Smooth muscle cell (in vitro differentiated cells): ENCODE results near the gene TMEM222. TPM values are rescaled to one million over a fixed set of nuclear protein-coding genes. Genes with fewer than 3 reads are reported as not detected.

ENCODE experiments used
- DNase-seq: peaks from one replicate; lab custom pipeline; 2025; ENCODE audit not compliant: unreplicated experiment; lab: John Stamatoyannopoulos, UW
- H2AFZ ChIP-seq: fragments of 200-600 bp; sonication (generic); 2 replicates; pipeline ENCODE4 v1.6.0; 2016; ENCODE audit warnings: antibody characterized with exemption, low read depth, mild to moderate bottlenecking
- H3F3A ChIP-seq: fragments of 200-600 bp; sonication (generic); 2 replicates; pipeline ENCODE4 v1.6.0; 2017; ENCODE audit warnings: antibody characterized with exemption, low read depth
- H3K27ac ChIP-seq: fragments of 200-600 bp; sonication (generic); 2 replicates; pipeline ENCODE4 v1.5.1; 2016; ENCODE audit warnings: low read depth, mild to moderate bottlenecking
- H3K27me3 ChIP-seq: fragments of 200-600 bp; sonication (generic); 2 replicates; pipeline ENCODE4 v1.6.1; 2016; ENCODE audit warnings: low read depth, mild to moderate bottlenecking
- H3K36me3 ChIP-seq: fragments of 200-600 bp; sonication (generic); 2 replicates; pipeline ENCODE4 v1.5.1; 2016; ENCODE audit warnings: low read depth
- H3K4me1 ChIP-seq: fragments of 200-600 bp; sonication (generic); 2 replicates; pipeline ENCODE4 v1.5.1; 2016; ENCODE audit warnings: low read depth
- H3K4me2 ChIP-seq: fragments of 200-600 bp; sonication (generic); 2 replicates; pipeline ENCODE4 v1.6.0; 2016; ENCODE audit warnings: mild to moderate bottlenecking
- H3K4me3 ChIP-seq: fragments of 200-600 bp; sonication (generic); 2 replicates; pipeline ENCODE4 v1.5.1; 2016; ENCODE audit warnings: mild to moderate bottlenecking
- H3K79me2 ChIP-seq: fragments of 200-600 bp; sonication (generic); 2 replicates; pipeline ENCODE4 v1.6.0; 2016; ENCODE audit warnings: low read depth, mild to moderate bottlenecking
- H3K9ac ChIP-seq: fragments of 200-600 bp; sonication (generic); 2 replicates; pipeline ENCODE4 v1.6.0; 2016; ENCODE audit warnings: low read depth
- H3K9me3 ChIP-seq: fragments of 200-600 bp; sonication (generic); replicated peaks from 2 replicates; pipeline ENCODE4 v1.5.1; 2016; ENCODE audit warnings: low read depth
- H4K20me1 ChIP-seq: fragments of 200-600 bp; sonication (generic); 2 replicates; pipeline ENCODE4 v1.6.0; 2016; ENCODE audit warnings: low read depth
- CTCF ChIP-seq: fragments of 200-600 bp; sonication (generic); IDR thresholded peaks from 2 replicates; pipeline ENCODE4 v1.5.1; 2017; ENCODE audit warnings: borderline replicate concordance, mild to moderate bottlenecking, antibody characterized with exemption; ENCODE audit not compliant: insufficient read depth, poor library complexity, severe bottlenecking
- WGBS: methylation state at CpG from one replicate; pipeline ENCODE4 v1.1.7; 2016; ENCODE audit warnings: low lambda C conversion rate; 5-methylcytosine and 5-hydroxymethylcytosine counted together
- polyA plus RNA-seq: library from polyadenylated mRNA; unstranded; fragments of >200 nt; fragmentation: Nextera tagmentation; extraction: Ambion mirVana; gene quantifications from 2 replicates; pipeline ENCODE4 v1.2.1, GENCODE V29; 2016
- total RNA-seq: library from RNA; depleted of rRNA; stranded (reverse); fragments of >200 nt; gene quantifications from 2 replicates; pipeline ENCODE4 v1.2.3, GENCODE V29; 2014

The TMEM222 gene
- total and polyA plus RNA-seq, 2 experiments from 2014 or later, result 28.0 to 49.3 TPM

GRCh38 chr1:27380224-27380623, 58.3 kb downstream of the TMEM222 start:
- DNase-seq, result no peak
- H3K4me2 ChIP-seq, result no peak overlapping the region
- 80% methylated on average over 4 of the region's 4 CpGs for WGBS

DNA sequence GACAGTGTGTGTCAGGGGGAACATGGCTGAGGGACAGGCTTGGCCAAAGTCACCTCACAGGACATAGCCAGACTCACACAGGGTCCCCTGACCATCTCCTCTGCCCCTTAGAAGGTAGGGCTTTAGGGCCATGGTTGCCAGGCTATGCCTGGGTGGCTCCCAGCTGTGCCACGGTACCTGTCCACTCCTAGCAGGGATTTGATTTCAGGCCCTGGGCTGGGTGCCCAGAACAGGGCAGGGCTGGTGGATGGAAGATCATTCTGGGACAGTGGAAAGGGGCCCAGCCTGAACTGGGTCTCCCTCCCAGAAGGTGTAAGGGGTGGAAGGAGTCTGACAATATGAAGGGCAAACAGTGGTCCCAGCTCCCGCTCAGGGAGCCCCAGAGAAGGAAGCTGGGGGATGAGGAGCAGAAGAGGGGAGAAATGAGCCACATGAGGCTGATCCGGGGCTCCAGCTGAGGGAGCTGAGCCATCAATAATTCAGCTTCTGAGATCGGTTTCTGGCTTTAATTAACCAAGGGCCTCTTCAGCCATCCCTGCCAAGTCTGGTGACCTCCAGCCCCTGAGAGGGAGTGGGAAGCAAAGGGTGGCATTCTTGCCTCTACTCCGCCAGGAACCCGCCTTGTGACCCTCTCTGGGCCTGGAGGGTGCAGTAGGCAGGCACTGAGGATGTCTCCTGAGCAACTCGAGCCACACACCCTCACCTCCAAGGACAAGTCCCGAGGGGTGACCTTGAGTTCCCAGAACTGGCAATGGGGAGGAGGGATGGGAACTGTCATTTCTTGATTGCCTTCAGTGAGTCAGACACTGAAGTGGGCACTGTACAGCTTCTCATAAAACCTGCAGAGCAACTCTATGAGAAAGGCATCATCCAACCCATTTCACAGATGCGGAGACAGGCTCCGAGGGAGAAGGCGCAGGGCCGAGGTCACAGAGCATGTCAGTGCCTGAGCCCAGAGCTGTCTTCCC, 59.1 kb downstream of the TMEM222 start:
- H3K36me3 ChIP-seq, result no peaks in the 10 kb centered on the region
- no peaks in the 10 kb centered on the region for H3K27me3 ChIP-seq
- H3K4me2 ChIP-seq, result no peak overlapping the region
- DNase-seq, result no peak
- no peaks in the 10 kb centered on the region for H3F3A ChIP-seq
- no peaks in the 10 kb centered on the region for H4K20me1 ChIP-seq
- H3K9me3 ChIP-seq, result no peaks in the 10 kb centered on the region
- no peak overlapping the region for H3K9ac ChIP-seq
- no peak overlapping the region for H3K4me3 ChIP-seq
- no peaks in the 10 kb centered on the region for H3K79me2 ChIP-seq
- H2AFZ ChIP-seq, result no peak overlapping the region
- H3K27ac ChIP-seq, result no peak overlapping the region
- TF ChIP-seq CTCF, result no peak
- H3K4me1 ChIP-seq, result no peaks in the 10 kb centered on the region
- 96% methylated on average over 12 of the region's 12 CpGs for WGBS

More at GRCh38 chr1:27380224-27380623, 58.3 kb downstream of the TMEM222 start:
- H3K36me3 ChIP-seq, result no peaks in the 10 kb centered on the region
- no peaks in the 10 kb centered on the region for H3K4me1 ChIP-seq
- TF ChIP-seq CTCF, result no peak
- no peak overlapping the region for H3K4me3 ChIP-seq
- H4K20me1 ChIP-seq, result no peaks in the 10 kb centered on the region
- H3K27ac ChIP-seq, result no peak overlapping the region
- no peaks in the 10 kb centered on the region for H3K79me2 ChIP-seq
- H3K27me3 ChIP-seq, result no peaks in the 10 kb centered on the region
- no peaks in the 10 kb centered on the region for H3F3A ChIP-seq
- H3K9me3 ChIP-seq, result no peaks in the 10 kb centered on the region
- no peak overlapping the region for H2AFZ ChIP-seq
- no peak overlapping the region for H3K9ac ChIP-seq

GRCh38 chr1:27381969-27382762, 60.2 kb downstream of the TMEM222 start:
- no peak overlapping the region for H3K4me3 ChIP-seq
- H3K9ac ChIP-seq, result no peak overlapping the region
- no peaks in the 10 kb centered on the region for H3K9me3 ChIP-seq
- 83% methylated on average over 14 of the region's 18 CpGs for WGBS
- H4K20me1 ChIP-seq, result no peaks in the 10 kb centered on the region
- no peaks in the 10 kb centered on the region for H3K27me3 ChIP-seq
- H3K36me3 ChIP-seq, result no peaks in the 10 kb centered on the region
- H3K27ac ChIP-seq, result no peak overlapping the region
- DNase-seq, result no peak
- no peak for TF ChIP-seq CTCF
- no peak overlapping the region for H2AFZ ChIP-seq
- no peaks in the 10 kb centered on the region for H3K4me1 ChIP-seq
- H3K4me2 ChIP-seq, result no peak overlapping the region
- H3K79me2 ChIP-seq, result no peaks in the 10 kb centered on the region
- no peaks in the 10 kb centered on the region for H3F3A ChIP-seq
